DMS53 treated with DMSO at 0.1 percent for 48 hours (cell line): ENCODE results near the gene MICALL1.
A peak's percentile ranks its signal among the peaks of the same experiment; 100 is the strongest.

Experiments used
- DNase-seq: peaks from one replicate; lab custom pipeline; 2025; ENCODE audit not compliant: unreplicated experiment; lab: John Stamatoyannopoulos, UW

The MICALL1 gene

GRCh38 chr22:37904572-37905533, 1.2 kb upstream of the MICALL1 start:
- DNase-seq: no peak

DNA sequence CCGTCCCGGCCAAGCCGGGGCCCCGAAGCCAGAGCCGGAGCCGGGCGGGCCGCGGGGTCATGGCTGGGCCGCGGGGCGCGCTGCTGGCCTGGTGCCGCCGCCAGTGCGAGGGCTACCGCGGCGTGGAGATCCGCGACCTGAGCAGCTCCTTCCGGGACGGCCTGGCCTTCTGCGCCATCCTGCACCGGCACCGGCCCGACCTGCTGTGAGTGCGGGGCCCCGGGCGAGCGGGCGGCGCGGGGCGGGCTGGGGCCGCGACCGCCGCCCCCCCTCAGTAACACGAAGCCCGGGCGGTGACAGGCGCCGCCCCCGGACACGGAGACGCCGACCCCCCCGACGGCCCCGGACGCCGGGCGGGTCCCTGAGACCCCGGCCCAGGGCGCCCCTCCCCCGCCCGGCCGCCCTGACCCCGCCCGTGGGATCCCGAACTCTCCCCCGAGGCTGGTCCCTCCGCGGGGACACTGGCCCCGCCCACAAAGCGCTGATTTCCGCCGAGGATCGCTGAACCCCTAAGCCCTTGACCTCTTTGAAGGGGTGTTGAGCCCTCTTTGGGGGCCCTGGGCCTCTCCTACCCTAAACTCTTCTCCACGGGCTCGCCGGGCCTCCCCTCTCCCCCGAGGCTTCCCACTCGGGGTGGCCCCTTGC, 389 bp downstream of the MICALL1 start:
- DNase-seq: no peak

DNA sequence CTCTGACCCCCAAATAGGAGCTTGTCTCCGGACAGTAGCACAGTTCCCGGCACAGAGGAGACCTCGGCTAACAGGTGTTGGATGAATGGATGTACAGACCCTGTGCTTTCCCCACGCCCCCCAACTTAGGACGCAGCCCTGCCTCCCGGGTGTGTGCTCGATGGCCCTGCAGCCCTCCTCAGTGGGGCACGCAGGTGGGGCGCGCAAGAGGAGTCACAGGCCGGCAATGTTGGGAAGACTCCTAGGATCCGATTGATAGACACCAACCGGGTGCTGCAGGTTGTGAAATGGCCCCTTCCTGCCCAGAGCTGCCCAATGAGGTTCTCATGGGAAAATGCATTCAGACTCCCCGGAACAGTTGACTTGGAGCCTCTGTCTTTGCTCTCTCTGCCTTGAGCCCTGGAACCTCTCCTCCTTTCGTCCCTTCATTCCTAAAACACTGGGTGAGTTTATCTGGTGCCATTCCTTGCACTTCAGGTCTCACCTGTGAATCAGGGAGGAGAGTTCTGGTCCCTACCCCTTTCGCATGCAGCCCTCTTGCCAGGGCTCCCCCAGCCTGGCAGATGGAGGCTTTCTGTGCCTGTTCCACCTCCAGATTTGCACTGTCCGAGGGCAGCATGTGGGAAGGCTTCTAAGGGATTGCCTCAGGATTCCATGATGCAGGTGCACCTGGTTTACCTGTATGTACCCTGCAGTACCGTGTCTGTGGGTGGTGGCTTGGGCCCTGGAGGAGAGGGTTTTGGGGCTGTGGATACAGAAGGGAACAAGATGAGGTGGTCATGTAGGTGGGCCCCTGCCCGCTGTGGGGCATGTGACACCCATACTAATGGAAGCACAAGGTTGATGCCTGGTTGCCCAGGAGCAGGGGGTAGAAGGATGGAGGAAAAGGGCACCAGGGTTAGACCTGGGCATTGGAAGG, 1.2 kb downstream of the MICALL1 start:
- no peak for DNase-seq

DNA sequence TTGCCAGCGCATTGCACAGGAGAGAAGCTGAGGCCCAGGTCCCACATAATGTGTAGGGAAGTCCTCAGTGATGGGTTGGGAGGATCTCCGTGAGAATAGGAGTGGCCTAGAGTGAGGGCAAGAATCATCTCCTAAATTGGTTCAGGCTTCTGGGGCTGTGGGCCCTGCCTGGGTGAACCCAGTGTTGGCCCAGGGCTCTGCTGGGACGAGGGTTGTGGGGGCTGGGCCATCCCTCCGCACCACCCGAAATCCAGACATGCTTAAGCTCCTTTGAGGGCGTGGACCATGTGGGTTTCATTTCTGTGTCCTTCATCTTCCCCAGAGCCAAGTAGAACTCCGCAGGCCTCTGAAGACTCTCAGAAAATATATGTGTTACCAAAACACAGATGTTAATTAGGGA, 3.7 kb downstream of the MICALL1 start:
- no peak for DNase-seq

GRCh38 chr22:37910890-37911672, 5.0 kb downstream of the MICALL1 start:
- DNase-seq: peak; percentile 18

DNA sequence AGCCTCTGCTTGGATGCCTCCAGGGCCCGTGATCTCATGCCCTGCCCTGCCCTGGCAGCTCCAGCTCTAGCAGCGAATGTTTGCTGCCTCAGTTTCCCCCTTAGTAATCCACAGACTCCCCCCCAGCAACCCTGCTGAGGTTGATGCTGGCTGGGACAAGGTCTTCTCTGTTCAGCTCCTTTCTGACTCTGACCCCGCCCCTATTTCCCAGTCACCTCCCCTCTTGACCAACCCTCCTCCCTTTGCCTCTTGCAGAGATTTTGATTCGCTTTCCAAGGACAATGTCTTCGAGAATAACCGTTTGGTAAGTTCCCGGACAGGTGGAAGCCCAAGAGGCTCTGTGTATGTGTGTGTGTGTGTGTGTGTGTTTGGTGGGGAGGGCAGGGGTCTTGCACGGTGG, 5.6 kb downstream of the MICALL1 start:
- no peak for DNase-seq

GRCh38 chr22:37912171-37912570, 6.1 kb downstream of the MICALL1 start:
- no peak for DNase-seq

DNA sequence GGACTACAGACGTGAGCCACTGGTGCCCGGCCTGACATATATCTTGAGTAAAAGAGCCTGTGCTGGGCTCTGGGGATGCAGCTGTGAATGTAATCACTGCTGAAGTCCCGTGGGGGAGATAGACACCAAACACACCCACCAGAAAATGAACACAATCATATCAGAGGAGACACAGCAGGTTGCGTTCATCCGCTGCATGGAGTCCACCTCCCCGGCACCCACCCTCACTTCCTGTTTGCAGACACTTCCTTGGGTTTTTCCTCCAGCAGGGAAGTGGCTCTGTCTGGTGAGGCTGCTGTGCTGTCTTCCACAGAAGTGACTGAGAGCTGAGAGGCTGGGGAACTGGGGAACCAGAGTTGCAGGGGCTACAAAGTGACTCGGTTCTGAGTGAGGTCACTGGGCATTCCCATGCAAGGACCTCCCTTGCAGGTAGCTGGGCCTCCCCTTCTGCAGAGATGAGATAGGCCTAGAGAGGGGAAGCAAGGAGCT, 7.2 kb downstream of the MICALL1 start:
- no peak for DNase-seq

DNA sequence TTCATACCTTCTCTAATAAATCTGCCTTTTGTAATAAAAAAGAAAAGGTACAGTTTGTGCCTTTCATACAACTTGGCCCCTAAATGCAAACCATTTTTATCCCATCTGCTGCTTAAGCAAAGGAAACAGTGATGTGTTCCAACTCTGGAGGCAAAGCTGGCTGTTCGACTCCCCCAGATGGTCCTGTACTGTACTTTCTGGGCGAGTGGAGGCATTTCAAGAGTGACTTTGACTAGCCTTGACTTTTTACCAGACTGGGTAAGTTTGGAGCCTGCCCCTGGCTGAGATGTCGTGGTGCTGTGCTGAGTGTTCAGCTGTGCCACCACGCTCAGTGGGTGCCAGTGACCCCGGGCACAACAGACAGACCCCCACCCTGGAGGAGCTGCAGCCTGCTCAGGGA, 10.2 kb downstream of the MICALL1 start:
- no peak for DNase-seq

DNA sequence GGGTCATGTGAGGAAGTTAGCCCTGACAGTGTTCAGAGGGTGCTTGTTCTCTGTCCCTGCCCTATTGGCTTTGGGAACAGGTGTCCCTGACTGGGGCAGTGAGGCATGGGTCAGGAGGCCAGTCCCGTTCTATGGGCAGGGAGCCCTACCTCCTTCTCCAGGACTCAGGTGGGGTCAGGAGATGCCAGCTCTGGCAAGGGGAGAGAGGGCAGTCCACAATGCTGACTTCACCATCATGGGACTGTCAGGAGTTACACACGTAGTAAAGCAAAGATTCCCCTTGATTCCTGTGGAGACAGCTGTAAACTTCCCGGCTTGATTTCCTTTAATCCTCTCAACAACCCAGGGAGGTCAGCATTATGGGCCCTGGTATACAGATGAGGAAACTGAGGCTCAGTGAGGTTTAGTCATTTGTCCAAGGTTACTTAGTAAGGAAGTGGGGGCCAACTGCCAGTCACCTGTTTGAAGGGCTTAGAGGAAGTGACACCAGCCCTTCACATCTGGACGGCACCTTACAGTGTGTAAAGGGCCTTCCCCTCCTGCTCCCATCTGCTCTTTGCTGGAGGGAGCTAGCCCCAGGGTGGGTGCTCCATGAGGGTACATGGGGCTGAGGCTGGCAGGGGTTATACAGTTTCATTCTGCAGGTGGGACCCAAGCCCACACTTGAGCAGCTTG, 11.9 kb downstream of the MICALL1 start:
- DNase-seq: no peak

GRCh38 chr22:37918580-37919270, 12.6 kb downstream of the MICALL1 start:
- no peak for DNase-seq

DNA sequence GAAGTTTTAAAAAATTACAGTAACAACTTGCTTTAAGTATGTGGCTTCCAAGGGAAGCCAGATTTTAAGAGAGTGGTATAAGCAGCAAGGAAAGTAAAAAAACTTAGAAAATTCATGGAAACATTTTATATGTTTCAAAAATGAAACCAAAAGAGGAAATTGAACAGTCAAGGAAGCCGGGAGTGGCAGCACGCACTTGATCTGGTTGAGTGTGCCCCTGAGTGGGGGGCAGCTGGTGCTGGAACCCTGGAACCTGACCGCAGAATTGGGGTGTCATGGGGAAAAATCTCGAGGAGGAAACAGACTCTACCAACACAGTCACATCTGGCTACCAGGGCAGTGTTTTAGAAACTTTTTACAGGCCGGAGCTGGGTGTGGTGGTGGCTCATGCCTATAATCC, 14.0 kb downstream of the MICALL1 start:
- DNase-seq: no peak

DNA sequence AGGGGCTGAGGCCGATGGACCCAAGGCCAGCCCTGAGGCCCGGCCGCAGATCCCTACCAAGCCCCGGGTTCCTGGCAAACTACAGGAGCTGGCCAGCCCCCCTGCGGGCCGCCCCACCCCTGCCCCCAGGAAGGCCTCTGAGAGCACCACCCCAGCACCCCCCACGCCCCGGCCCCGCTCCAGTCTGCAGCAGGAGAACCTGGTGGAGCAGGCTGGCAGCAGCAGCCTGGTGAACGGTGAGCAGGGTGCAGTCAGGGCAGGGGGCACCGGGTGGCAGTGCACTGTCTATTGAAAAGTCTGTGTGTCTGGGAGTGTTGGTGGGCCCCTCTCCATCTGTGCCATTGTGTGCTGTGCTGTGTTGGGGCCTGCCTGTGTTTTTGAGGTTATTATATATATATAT, 16.1 kb downstream of the MICALL1 start:
- DNase-seq: no peak

DNA sequence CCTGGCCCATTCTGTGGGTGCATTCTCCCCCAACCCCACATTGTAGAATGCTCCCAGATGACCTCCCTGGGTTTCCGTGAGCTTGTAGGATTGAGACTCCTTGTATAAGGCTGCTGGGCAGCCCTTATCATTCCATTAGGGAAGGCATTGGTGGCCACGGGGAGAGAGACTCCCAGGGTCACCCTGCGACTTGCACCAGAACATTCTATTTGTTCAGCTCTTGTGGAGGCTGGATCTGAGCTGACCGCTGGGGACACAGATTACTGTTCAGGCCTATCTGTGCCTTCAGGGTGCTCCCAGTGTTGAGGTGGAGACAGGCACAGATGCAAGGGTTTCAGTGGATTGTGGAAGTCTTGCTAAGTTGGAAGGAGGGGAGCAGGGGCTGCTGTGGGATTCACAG, 17.8 kb downstream of the MICALL1 start:
- no peak for DNase-seq

DNA sequence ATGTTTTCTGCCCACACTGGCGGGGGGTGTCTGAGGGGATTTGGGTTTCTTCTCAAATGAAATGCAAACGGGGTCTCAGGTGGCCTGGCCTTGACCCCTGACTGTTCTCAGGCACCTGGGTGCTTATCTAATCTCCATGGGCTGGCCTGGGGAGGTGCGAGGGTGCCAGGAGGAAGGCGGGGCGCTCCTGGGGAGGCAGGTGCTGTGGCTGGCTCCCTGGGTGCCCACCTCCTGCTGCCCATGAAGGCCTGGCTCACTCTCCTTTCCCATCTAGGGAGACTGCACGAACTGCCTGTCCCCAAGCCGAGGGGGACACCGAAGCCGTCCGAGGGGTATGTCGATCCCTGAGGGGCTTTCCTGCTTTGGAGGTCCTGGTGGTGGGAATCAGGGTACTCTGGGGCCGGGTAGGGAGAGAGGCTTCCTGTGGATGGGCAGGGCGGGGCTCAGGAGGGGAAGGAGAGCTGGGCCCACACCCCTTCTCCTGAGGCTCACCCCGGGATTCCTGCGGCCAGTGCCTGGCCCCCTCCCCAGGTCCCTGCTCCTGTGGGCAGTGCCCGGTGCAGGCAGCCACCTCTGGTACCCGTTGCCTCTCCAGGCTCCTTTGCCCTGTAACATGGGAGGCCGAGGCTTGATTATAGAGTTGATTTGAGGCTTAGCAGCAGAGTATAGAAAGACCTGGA, 18.4 kb downstream of the MICALL1 start:
- DNase-seq: no peak

DNA sequence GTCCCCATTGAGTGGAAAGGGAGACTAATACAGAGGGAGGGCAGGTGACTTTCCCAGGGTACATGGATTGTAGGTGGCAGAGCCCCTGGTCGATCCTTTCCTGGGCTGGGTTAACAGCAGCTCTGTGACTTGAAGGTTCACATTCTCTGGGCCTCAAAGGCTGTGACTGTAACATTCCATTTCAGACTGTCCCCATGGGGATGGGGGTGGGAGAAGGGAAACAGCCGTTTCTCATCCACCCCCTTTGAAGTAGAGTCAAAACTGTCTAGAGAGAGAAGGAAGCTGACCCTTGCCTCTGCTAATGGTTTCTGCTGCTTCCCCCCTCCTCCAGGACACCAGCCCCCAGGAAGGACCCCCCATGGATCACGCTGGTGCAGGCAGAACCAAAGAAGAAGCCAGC, 19.2 kb downstream of the MICALL1 start:
- no peak for DNase-seq

GRCh38 chr22:37925767-37926166, 19.7 kb downstream of the MICALL1 start:
- no peak for DNase-seq

- no peak for DNase-seq
Observed at GRCh38 chr22:37926358-37926757, 20.3 kb downstream of the MICALL1 start.
